Bronchial epithelial cell (primary cell): ENCODE results near the gene ABCC11. TPM values are rescaled to one million over a fixed set of nuclear protein-coding genes. Genes with fewer than 3 reads are reported as not detected.

Experiments used
- DNase-seq: peaks from one replicate; pipeline ENCODE4 v3.0.0-alpha.2; 2010; ENCODE audit warnings: low read depth
- FAIRE-seq: peaks from 2 replicates; lab custom pipeline; 2011; peaks lifted over from hg19 to GRCh38; lab: Jason Lieb, UNC
- H3K27me3 ChIP-seq: 2 replicates; pipeline ENCODE4 v1.5.1; 2011; ENCODE audit warnings: low read length; ENCODE audit not compliant: control insufficient read depth, insufficient read depth
- H3K36me3 ChIP-seq: 2 replicates; pipeline ENCODE4 v1.5.1; 2011; ENCODE audit warnings: low read length; ENCODE audit not compliant: control insufficient read depth, insufficient read depth
- H3K4me3 ChIP-seq: 2 replicates; pipeline ENCODE4 v1.5.1; 2011; ENCODE audit warnings: mild to moderate bottlenecking, low read depth, low read length, control low read depth
- CTCF ChIP-seq: IDR thresholded peaks from 2 replicates; pipeline ENCODE4 v1.5.1; 2011; ENCODE audit warnings: mild to moderate bottlenecking, moderate library complexity, low read length, control low read depth, inconsistent platforms; ENCODE audit not compliant: insufficient read depth, severe bottlenecking
- total RNA-seq: library from RNA; depleted of rRNA; stranded (reverse); fragments of >200 nt; gene quantifications from 2 replicates; pipeline ENCODE4 v1.2.1, GENCODE V29; 2014

The ABCC11 gene
- total RNA-seq, 1 donor from 2014 or later, result 0.26 TPM

- no peak for FAIRE-seq
- Histone ChIP-seq H3K36me3 (no peaks in the 10 kb centered on the region), H3K4me3 (no peak overlapping the region), H3K27me3 (no peaks in the 10 kb centered on the region)
- no peak for DNase-seq
- no peak for TF ChIP-seq CTCF
These were observed 118.6 kb downstream of the ABCC11 start for GRCh38 chr16:48128769-48129168.

GRCh38 chr16:48126801-48127644 is 120.3 kb downstream of the ABCC11 start:
- FAIRE-seq (peak; percentile 75), DNase-seq (peak; percentile 92)
- no peaks in the 10 kb centered on the region for H3K36me3 ChIP-seq
- H3K4me3 ChIP-seq, result no peak overlapping the region
- H3K27me3 ChIP-seq, result no peaks in the 10 kb centered on the region
- no peak for TF ChIP-seq CTCF

GRCh38 chr16:48125888-48126287 is 121.5 kb downstream of the ABCC11 start:
- Histone ChIP-seq H3K4me3 (no peak overlapping the region), H3K36me3 (no peaks in the 10 kb centered on the region), H3K27me3 (no peaks in the 10 kb centered on the region)
- FAIRE-seq (no peak), DNase-seq (no peak)
- TF ChIP-seq CTCF, result no peak

GRCh38 chr16:48124266-48124665 is 123.1 kb downstream of the ABCC11 start:
- Histone ChIP-seq H3K27me3 (no peaks in the 10 kb centered on the region), H3K36me3 (no peaks in the 10 kb centered on the region), H3K4me3 (no peak overlapping the region)
- no peak for TF ChIP-seq CTCF
- FAIRE-seq (no peak), DNase-seq (no peak)

- Histone ChIP-seq H3K27me3 (no peaks in the 10 kb centered on the region), H3K4me3 (no peak overlapping the region), H3K36me3 (no peaks in the 10 kb centered on the region)
- TF ChIP-seq CTCF, result no peak
- FAIRE-seq (peak; percentile 99), DNase-seq (peak; percentile 99)
These were observed 124.1 kb downstream of the ABCC11 start for GRCh38 chr16:48123104-48123788.
